Ishikawa (cell line): Measurements from ENCODE around the gene TBC1D4.

Experiments
- CEBPB ChIP-seq: IDR thresholded peaks from 2 replicates; pipeline ENCODE4 v1.6.1; 2012
- CREB1 ChIP-seq: IDR thresholded peaks from 2 replicates; pipeline ENCODE4 v1.6.1; 2012; ENCODE audit warnings: low read depth
- EGR1 ChIP-seq: IDR thresholded peaks from 2 replicates; pipeline ENCODE4 v1.6.1; 2012
- EP300 ChIP-seq: IDR thresholded peaks from 2 replicates; pipeline ENCODE4 v1.6.1; 2012; ENCODE audit warnings: borderline replicate concordance
- FOXM1 ChIP-seq: IDR thresholded peaks from 2 replicates; pipeline ENCODE4 v1.6.1; 2012; ENCODE audit warnings: low read depth, borderline replicate concordance
- NFIC ChIP-seq: IDR thresholded peaks from 2 replicates; pipeline ENCODE4 v1.6.1; 2012
- RAD21 ChIP-seq: IDR thresholded peaks from 2 replicates; pipeline ENCODE4 v1.6.1; 2012; ENCODE audit warnings: low read depth
- TAF1 ChIP-seq: IDR thresholded peaks from 2 replicates; pipeline ENCODE4 v1.6.1; 2012; ENCODE audit warnings: low read depth, mild to moderate bottlenecking
- TCF12 ChIP-seq: IDR thresholded peaks from 2 replicates; pipeline ENCODE4 v1.6.1; 2012; ENCODE audit warnings: low read depth
- TEAD4 ChIP-seq: IDR thresholded peaks from 2 replicates; pipeline ENCODE4 v1.6.1; 2012
- YY1 ChIP-seq: IDR thresholded peaks from 2 replicates; pipeline ENCODE4 v1.6.1; 2012; ENCODE audit warnings: low read depth
- ZBTB7A ChIP-seq: IDR thresholded peaks from 2 replicates; pipeline ENCODE4 v1.6.1; 2012; ENCODE audit warnings: low read depth
- TF ChIP-seq, protein P1 (sequence below): IDR thresholded peaks from 2 replicates; pipeline ENCODE4 v1.6.1; 2012
- TF ChIP-seq, protein P2 (sequence below): IDR thresholded peaks from 2 replicates; pipeline ENCODE4 v1.6.1; 2012; ENCODE audit warnings: low read depth, mild to moderate bottlenecking
- TF ChIP-seq, protein P3 (sequence below): IDR thresholded peaks from 2 replicates; pipeline ENCODE4 v1.6.1; 2012

TBC1D4 gene

DNA sequence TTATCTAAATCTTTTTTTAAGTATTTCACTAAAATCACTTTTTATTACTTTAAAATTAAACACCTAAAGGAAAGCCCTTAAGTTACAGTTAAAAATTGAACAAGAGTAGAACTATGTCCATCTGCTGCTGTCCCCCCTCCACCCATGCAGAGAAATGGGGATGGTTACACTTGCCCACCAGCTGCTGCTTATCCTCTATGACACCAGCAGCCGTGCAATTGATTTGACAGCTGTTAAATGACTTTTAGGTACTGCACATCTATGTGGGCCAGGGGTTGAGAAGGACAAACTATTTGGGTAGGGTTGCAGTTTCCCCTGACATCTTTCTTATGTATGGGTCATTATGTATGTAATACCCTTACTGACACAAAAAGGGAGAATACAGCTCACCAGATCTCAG is 77.2 kb downstream of the TBC1D4 start:
- TF ChIP-seq RAD21 (no peak), FOXM1 (no peak), NFIC (no peak), TEAD4 (no peak)
- TF ChIP-seq, protein P1, sequence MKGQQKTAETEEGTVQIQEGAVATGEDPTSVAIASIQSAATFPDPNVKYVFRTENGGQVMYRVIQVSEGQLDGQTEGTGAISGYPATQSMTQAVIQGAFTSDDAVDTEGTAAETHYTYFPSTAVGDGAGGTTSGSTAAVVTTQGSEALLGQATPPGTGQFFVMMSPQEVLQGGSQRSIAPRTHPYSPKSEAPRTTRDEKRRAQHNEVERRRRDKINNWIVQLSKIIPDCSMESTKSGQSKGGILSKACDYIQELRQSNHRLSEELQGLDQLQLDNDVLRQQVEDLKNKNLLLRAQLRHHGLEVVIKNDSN = no peak

DNA sequence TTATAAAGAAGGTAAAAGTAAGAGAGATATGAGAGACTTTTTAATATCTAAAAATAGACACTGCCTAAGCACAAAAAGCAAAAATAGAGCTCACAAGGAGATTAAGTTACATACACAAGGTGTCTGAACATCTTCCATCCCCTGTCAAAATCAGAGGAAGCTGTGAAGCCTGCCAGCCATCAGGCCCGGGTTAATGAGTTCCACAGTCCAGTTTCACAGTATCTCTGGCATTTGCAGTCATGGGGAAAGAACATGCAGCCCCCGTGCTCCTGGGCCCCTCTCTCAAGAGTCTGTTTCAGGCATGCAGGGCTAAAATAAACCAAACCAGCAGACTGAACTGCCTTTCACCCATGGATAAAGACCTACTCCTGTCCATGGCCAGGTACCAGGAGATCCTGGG is 79.2 kb downstream of the TBC1D4 start:
- TF ChIP-seq FOXM1 = no peak
- TF ChIP-seq RAD21 = no peak
- TF ChIP-seq TEAD4 = no peak
- no peak for TF ChIP-seq EP300
- TF ChIP-seq CREB1 = no peak
- no peak for TF ChIP-seq ZBTB7A
- TF ChIP-seq, protein P2, sequence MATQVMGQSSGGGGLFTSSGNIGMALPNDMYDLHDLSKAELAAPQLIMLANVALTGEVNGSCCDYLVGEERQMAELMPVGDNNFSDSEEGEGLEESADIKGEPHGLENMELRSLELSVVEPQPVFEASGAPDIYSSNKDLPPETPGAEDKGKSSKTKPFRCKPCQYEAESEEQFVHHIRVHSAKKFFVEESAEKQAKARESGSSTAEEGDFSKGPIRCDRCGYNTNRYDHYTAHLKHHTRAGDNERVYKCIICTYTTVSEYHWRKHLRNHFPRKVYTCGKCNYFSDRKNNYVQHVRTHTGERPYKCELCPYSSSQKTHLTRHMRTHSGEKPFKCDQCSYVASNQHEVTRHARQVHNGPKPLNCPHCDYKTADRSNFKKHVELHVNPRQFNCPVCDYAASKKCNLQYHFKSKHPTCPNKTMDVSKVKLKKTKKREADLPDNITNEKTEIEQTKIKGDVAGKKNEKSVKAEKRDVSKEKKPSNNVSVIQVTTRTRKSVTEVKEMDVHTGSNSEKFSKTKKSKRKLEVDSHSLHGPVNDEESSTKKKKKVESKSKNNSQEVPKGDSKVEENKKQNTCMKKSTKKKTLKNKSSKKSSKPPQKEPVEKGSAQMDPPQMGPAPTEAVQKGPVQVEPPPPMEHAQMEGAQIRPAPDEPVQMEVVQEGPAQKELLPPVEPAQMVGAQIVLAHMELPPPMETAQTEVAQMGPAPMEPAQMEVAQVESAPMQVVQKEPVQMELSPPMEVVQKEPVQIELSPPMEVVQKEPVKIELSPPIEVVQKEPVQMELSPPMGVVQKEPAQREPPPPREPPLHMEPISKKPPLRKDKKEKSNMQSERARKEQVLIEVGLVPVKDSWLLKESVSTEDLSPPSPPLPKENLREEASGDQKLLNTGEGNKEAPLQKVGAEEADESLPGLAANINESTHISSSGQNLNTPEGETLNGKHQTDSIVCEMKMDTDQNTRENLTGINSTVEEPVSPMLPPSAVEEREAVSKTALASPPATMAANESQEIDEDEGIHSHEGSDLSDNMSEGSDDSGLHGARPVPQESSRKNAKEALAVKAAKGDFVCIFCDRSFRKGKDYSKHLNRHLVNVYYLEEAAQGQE = no peak
- TF ChIP-seq NFIC = no peak
- TF ChIP-seq, protein P1 = no peak
- no peak for TF ChIP-seq YY1
- no peak for TF ChIP-seq EGR1
- no peak for TF ChIP-seq CEBPB
- TF ChIP-seq TAF1 = no peak
- TF ChIP-seq, protein P3, sequence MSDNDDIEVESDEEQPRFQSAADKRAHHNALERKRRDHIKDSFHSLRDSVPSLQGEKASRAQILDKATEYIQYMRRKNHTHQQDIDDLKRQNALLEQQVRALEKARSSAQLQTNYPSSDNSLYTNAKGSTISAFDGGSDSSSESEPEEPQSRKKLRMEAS = no peak
- TF ChIP-seq TCF12 = no peak

DNA sequence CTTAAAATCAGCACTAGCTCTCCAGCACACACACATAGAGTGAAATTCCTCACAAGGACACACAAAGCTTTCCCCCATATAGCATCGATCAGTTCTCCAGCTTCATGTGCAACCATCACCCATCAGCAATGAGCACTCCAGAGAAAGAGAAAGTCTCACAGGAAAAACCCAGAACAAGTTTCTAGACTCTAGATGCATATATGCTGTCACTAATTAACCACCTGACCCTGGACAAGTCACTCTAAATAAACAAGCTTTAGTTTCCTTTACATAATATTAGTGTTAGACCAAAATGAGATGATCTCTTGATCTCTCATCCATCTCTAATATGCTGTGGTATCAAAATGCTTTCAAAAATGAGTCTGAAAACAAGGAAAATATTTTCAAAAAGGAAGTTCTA is 81.2 kb downstream of the TBC1D4 start:
- TF ChIP-seq FOXM1 (no peak), TCF12 (no peak), RAD21 (no peak), CEBPB (no peak), ZBTB7A (no peak), YY1 (no peak), EGR1 (no peak), NFIC (no peak), TAF1 (no peak)
- TF ChIP-seq, protein P2 = no peak
- TF ChIP-seq, protein P3 = no peak

DNA sequence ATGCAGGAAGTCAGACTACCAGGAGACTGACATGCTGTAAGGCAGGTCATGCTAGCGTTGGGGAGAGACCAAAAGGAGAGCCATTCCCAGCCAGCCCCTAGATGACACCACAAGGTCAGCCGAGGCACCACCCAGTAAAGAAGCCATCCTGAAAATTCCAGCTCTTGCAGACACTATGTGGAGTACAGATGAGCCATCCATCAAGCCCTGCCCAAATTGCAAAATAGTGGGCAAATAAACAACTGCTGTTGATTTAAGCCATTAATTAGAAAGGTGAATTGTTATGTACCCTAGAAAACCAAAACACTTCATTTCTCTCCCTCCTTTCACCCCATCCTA is 82.1 kb downstream of the TBC1D4 start:
- TF ChIP-seq CEBPB (no peak), NFIC (no peak), EGR1 (no peak), YY1 (no peak), RAD21 (no peak), TCF12 (no peak), ZBTB7A (no peak), TAF1 (no peak), FOXM1 (no peak), CREB1 (no peak), TEAD4 (no peak), EP300 (no peak)
- TF ChIP-seq, protein P2 = no peak
- TF ChIP-seq, protein P1 = no peak
- TF ChIP-seq, protein P3 = no peak
